ENCODE measurements around the gene DAGLA.

DAGLA gene

DNA sequence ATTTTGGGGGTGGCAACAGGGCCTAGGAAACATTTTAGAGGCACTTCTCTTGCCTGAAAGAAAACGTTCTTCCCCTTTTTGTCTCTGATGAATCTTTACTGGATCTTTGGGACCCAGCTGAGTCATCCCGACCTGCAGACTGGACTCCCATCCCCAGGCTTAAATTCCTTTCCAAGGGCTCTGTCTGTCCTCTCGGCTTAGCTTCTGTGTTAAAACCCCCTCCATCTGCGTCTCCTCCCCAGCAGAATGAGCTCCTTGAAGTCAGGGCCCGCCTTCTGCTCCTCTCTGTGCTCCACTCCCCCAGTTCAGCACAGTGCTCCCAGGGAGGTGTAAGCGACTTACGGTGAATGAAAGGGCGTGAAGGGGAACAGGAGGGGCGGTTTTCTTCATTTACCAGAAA, 895 bp upstream of the DAGLA start:
- Mint-ChIP-seq H3K27ac (no peak overlapping the region), H3K27me3 (peaks cover 47 to 53% of the 10 kb centered on the region in 2 donors), H3K4me1 (ENCODE audit: low read depth in 2 of 2) (peaks cover 3% of the 10 kb centered on the region in 2 donors), H3K9me3 (no peaks in the 10 kb centered on the region), H3K36me3 (ENCODE audit: insufficient read depth) (no peaks in the 10 kb centered on the region), H3K4me3 (peak overlapping the region in 1 of 2 donors; percentile 35)
- DNase-seq (no peak), ATAC-seq (replicated peaks) (no peak)

- Mint-ChIP-seq H3K4me1 (ENCODE audit: low read depth in 2 of 2) (peaks cover 3 to 10% of the 10 kb centered on the region in 2 donors), H3K4me3 (peak overlapping the region; percentile 69 to 70), H3K27ac (peak overlapping the region in 1 of 2 donors; percentile 75), H3K27me3 (peaks cover 39 to 43% of the 10 kb centered on the region in 2 donors), H3K36me3 (ENCODE audit: insufficient read depth) (no peaks in the 10 kb centered on the region), H3K9me3 (no peaks in the 10 kb centered on the region)
- DNase-seq (no peak), ATAC-seq (replicated peaks) (no peak)
Measured at GRCh38 chr11:61680622-61681221, 531 bp downstream of the DAGLA start.

GRCh38 chr11:61682093-61682732, 2.0 kb downstream of the DAGLA start:
- H3K4me1 Mint-ChIP-seq (ENCODE audit: low read depth in 2 of 2), result peaks cover 3 to 13% of the 10 kb centered on the region in 2 donors
- DNase-seq (no peak), ATAC-seq (replicated peaks) (no peak)
- H3K27me3 Mint-ChIP-seq, result peaks cover 24 to 38% of the 10 kb centered on the region in 2 donors
- H3K36me3 Mint-ChIP-seq (ENCODE audit: insufficient read depth), result no peaks in the 10 kb centered on the region
- H3K4me3 Mint-ChIP-seq, result no peak overlapping the region
- H3K27ac Mint-ChIP-seq, result no peak overlapping the region
- no peaks in the 10 kb centered on the region for H3K9me3 Mint-ChIP-seq

DNA sequence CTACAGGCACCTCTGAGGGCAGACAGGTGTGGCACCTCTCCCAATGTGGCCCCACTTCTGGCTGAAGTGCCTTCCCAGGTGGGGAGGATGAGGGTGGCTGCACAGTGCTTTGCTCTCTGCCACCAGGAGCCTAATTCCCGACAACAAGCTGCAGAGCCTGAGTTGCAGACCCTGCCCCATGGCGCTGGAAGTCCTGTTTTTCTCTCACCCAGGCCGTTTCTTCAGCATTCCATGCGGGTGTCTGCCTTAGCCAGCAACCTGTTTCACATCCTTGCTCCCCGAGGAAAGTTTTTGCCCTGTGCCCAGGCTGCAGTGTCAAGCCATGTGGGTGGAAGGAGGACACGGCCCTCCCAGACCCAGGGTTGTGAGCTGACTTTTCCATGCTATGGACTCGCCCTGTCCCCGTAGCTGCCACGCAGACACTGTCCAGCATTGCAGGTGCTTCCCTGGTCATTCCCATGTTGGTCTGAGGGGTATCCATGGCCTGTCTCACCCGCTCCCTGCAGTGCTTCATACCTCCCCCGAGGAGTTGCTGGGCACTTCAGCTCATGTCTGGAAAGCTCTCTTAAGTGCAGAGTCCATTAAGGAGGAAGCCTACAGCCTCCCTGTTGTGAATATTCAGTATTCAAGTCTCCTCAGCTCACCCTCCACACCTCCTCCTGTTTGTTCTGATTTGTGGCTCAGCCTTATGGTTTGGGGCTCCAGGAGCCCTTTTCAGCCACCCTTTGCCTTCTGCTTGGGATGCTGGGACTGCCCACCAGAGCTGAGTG, 2.9 kb downstream of the DAGLA start:
- no peak for DNase-seq
- Mint-ChIP-seq H3K27me3 (peaks cover 18 to 42% of the 10 kb centered on the region in 2 donors), H3K27ac (no peak overlapping the region), H3K4me1 (ENCODE audit: low read depth in 2 of 2) (peaks cover 3 to 13% of the 10 kb centered on the region in 2 donors), H3K9me3 (no peaks in the 10 kb centered on the region), H3K4me3 (no peak overlapping the region), H3K36me3 (ENCODE audit: insufficient read depth) (no peaks in the 10 kb centered on the region)
- no peak for ATAC-seq (replicated peaks)

DNA sequence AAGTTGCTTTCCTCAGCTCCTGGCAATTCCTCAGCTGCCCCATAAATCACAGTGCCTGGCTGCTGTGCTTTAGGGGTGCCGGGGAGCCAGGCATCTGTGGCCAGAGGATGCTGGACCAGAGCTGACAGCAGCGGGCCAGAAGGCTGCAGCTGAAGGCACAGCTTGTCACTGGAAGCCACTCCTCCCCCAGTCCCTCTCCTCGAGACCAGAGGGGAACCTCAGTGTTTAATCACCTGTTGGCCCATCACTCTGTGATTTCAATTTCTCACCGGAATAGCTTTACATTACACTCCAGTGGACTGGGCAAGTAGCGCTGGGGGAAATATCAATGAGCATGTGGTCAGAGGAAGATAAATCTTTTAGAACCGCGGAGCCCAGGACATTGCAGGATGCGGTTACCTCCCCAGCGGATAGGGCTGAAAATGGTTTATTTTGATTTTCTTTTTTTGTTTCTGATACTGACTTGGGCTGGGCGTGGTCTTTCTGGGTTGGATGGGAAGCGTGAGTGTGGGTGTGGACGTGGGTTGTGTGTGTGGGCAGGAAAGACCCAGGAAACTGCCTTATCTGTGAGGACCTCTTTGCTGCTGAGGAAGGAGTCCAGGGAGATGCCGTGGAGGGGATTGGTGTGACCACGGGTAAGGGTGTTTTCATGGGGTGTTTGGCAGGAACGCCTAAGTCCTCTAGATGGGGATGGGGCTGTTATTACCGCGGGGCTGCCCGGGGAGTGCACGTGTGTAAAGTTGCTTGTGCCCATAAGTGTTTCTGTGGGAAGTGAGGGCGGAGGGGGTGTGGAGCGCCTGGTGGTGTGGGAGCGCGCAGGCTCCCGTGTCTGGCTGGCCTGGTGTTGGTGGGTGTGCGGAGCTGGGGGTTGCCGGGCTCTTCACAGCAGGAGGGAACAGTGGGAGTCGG, 4.0 kb downstream of the DAGLA start:
- DNase-seq (peak; percentile 16 to 22 (median 21)), ATAC-seq (replicated peaks) (peak; percentile 59)
- H3K4me1 Mint-ChIP-seq (ENCODE audit: low read depth in 2 of 2), result peaks cover 3 to 13% of the 10 kb centered on the region in 2 donors
- H3K36me3 Mint-ChIP-seq (ENCODE audit: insufficient read depth), result no peaks in the 10 kb centered on the region
- H3K4me3 Mint-ChIP-seq, result no peak overlapping the region
- peaks cover 6 to 35% of the 10 kb centered on the region in 2 donors for H3K27me3 Mint-ChIP-seq
- H3K9me3 Mint-ChIP-seq, result no peaks in the 10 kb centered on the region
- no peak overlapping the region for H3K27ac Mint-ChIP-seq

- H3K4me3 Mint-ChIP-seq, result peak overlapping the region in 1 of 2 donors; percentile 23
- ATAC-seq (replicated peaks), result no peak
- no peak overlapping the region for H3K27ac Mint-ChIP-seq
- peaks cover 0 to 34% of the 10 kb centered on the region in 2 donors for H3K27me3 Mint-ChIP-seq
- H3K9me3 Mint-ChIP-seq, result no peaks in the 10 kb centered on the region
- no peak for DNase-seq
- H3K4me1 Mint-ChIP-seq (ENCODE audit: low read depth in 2 of 2), result peaks cover 3 to 13% of the 10 kb centered on the region in 2 donors
- no peaks in the 10 kb centered on the region for H3K36me3 Mint-ChIP-seq (ENCODE audit: insufficient read depth)
Measured at GRCh38 chr11:61684870-61685616, 4.9 kb downstream of the DAGLA start.

GRCh38 chr11:61685617-61685967, 5.4 kb downstream of the DAGLA start:
- Mint-ChIP-seq H3K27me3 (peaks cover 0 to 33% of the 10 kb centered on the region in 2 donors), H3K4me3 (peak overlapping the region in 1 of 2 donors; percentile 23), H3K9me3 (no peaks in the 10 kb centered on the region), H3K27ac (no peak overlapping the region), H3K36me3 (ENCODE audit: insufficient read depth) (no peaks in the 10 kb centered on the region), H3K4me1 (ENCODE audit: low read depth in 2 of 2) (peaks cover 3 to 13% of the 10 kb centered on the region in 2 donors)
- ATAC-seq (replicated peaks) (no peak), DNase-seq (no peak)

DNA sequence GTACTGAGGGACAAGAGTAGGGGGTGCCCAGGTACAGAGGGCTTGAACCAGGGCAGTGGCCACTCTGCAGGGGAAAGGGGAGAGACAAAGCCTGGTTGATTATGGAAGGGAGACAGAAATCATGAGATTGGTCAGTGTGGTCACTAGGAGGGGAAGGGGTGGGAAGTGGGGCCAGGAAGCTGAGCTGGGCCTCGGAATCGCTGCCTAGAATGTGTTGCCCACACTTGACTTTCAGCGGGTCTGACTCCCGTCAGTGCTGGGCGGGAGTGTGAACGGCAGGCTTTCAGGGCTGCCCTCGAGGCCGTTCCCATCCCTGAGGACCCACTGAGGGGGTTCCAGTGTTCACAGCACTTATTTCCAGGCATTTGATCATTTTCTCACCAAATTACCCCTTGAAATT, 5.9 kb downstream of the DAGLA start:
- peaks cover 0 to 29% of the 10 kb centered on the region in 2 donors for H3K27me3 Mint-ChIP-seq
- H3K36me3 Mint-ChIP-seq (ENCODE audit: insufficient read depth), result no peaks in the 10 kb centered on the region
- ATAC-seq (replicated peaks) (no peak), DNase-seq (no peak)
- H3K4me1 Mint-ChIP-seq (ENCODE audit: low read depth in 2 of 2), result peaks cover 0 to 10% of the 10 kb centered on the region in 2 donors
- no peak overlapping the region for H3K4me3 Mint-ChIP-seq
- no peaks in the 10 kb centered on the region for H3K9me3 Mint-ChIP-seq
- no peak overlapping the region for H3K27ac Mint-ChIP-seq

GRCh38 chr11:61686469-61686868, 6.3 kb downstream of the DAGLA start:
- H3K9me3 Mint-ChIP-seq, result no peaks in the 10 kb centered on the region
- no peak overlapping the region for H3K27ac Mint-ChIP-seq
- no peak for ATAC-seq (replicated peaks)
- no peak overlapping the region for H3K4me3 Mint-ChIP-seq
- DNase-seq, result no peak
- no peaks in the 10 kb centered on the region for H3K36me3 Mint-ChIP-seq (ENCODE audit: insufficient read depth)
- H3K27me3 Mint-ChIP-seq, result peaks cover 0 to 28% of the 10 kb centered on the region in 2 donors
- H3K4me1 Mint-ChIP-seq (ENCODE audit: low read depth in 2 of 2), result peaks cover 0 to 10% of the 10 kb centered on the region in 2 donors

- DNase-seq, result no peak
- Mint-ChIP-seq H3K9me3 (no peaks in the 10 kb centered on the region), H3K4me3 (no peak overlapping the region), H3K4me1 (ENCODE audit: low read depth in 2 of 2) (peaks cover 0 to 10% of the 10 kb centered on the region in 2 donors), H3K27me3 (peaks cover 0 to 28% of the 10 kb centered on the region in 2 donors), H3K36me3 (ENCODE audit: insufficient read depth) (no peaks in the 10 kb centered on the region), H3K27ac (no peak overlapping the region)
- ATAC-seq (replicated peaks), result no peak
Measured at GRCh38 chr11:61687420-61687819, 7.2 kb downstream of the DAGLA start.

GRCh38 chr11:61688365-61689163, 8.4 kb downstream of the DAGLA start:
- Mint-ChIP-seq H3K4me1 (ENCODE audit: low read depth in 2 of 2) (peaks cover 0 to 10% of the 10 kb centered on the region in 2 donors), H3K4me3 (no peak overlapping the region), H3K36me3 (ENCODE audit: insufficient read depth) (no peaks in the 10 kb centered on the region), H3K9me3 (no peaks in the 10 kb centered on the region), H3K27me3 (peaks cover 0 to 28% of the 10 kb centered on the region in 2 donors), H3K27ac (no peak overlapping the region)
- ATAC-seq (replicated peaks) (no peak), DNase-seq (no peak)

- H3K9me3 Mint-ChIP-seq, result no peaks in the 10 kb centered on the region
- DNase-seq, result no peak
- no peak overlapping the region for H3K27ac Mint-ChIP-seq
- no peak overlapping the region for H3K4me3 Mint-ChIP-seq
- no peak for ATAC-seq (replicated peaks)
- no peaks in the 10 kb centered on the region for H3K36me3 Mint-ChIP-seq (ENCODE audit: insufficient read depth)
- peaks cover 0 to 10% of the 10 kb centered on the region in 2 donors for H3K4me1 Mint-ChIP-seq (ENCODE audit: low read depth in 2 of 2)
- peaks cover 0 to 28% of the 10 kb centered on the region in 2 donors for H3K27me3 Mint-ChIP-seq
Measured at GRCh38 chr11:61689164-61689496, 8.9 kb downstream of the DAGLA start.

All from effector memory CD8-positive, alpha-beta T cell (primary cell).